ENCODE measurements around the gene ARHGAP15. TPM values are rescaled to one million over a fixed set of nuclear protein-coding genes. Genes with fewer than 3 reads are reported as not detected.

Gene ARHGAP15
- total RNA-seq, 1 experiment from 2014 or later, result not detected

DNA sequence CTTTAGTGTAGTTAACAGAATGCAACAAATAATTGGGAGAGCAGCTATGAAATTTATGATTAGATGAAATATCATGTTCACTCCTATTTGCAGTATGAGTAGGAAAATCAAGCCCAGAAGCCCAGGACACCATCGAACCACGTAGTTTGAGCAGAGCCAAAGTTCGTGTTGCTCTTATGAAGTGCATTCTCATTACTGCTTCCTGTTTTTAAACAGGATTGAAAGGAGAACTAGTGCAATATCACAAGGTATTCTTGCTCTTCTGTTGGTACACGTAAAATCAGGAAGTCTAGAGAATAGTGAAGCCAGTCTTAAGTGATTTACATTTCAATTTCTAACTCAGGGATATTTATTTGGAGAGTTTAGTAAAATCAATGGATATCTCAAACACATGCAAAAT, 21.1 kb downstream of the ARHGAP15 start:
- Histone ChIP-seq H3K36me3 (no peaks in the 10 kb centered on the region), H3K4me3 (no peak overlapping the region), H3K27ac (no peak overlapping the region), H3K9me3 (replicated peaks) (no peaks in the 10 kb centered on the region), H3K27me3 (replicated peaks) (no peaks in the 10 kb centered on the region; the same call in 1 of the 2 replicates), H3K4me1 (replicated peaks) (no peaks in the 10 kb centered on the region)
- DNase-seq (ENCODE audit: low read depth in 1 of 2, low spot score in 2 of 2), result no peak

DNA sequence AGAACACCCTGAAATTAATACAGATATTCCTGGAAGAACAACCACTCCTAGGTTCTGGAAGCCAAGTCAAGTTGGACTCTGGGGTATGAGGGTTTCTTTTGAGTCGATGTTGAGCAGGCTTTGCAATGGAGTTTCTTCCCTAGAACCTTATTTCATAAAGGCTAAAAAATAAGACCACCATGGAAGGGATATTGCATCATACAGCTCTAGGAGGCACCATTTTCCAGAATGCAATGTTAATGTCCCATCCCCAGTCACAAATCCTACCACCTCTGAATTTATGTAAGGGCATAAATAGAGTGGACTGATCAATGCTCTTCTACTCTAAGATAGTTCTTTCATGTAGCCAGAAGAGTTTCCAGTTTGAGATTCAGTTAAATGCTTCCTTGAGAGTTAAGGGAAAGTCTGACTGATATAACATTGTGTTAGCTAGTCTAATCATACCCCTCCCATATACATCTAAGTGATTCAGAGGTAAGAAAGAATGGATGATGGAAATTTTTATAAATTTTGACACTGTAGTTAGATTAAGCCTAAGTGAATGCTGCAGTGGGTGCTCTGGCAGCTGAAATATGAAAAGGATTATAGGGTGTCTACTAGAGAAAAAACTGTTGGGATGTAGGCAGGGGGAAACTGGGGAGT, 22.0 kb downstream of the ARHGAP15 start:
- no peak overlapping the region for H3K4me3 ChIP-seq
- no peaks in the 10 kb centered on the region for H3K4me1 ChIP-seq (replicated peaks)
- H3K27ac ChIP-seq, result no peak overlapping the region
- DNase-seq (ENCODE audit: low read depth in 1 of 2, low spot score in 2 of 2), result no peak
- no peaks in the 10 kb centered on the region for H3K9me3 ChIP-seq (replicated peaks)
- no peaks in the 10 kb centered on the region; the same call in 1 of the 2 replicates for H3K27me3 ChIP-seq (replicated peaks)
- H3K36me3 ChIP-seq, result no peaks in the 10 kb centered on the region

DNA sequence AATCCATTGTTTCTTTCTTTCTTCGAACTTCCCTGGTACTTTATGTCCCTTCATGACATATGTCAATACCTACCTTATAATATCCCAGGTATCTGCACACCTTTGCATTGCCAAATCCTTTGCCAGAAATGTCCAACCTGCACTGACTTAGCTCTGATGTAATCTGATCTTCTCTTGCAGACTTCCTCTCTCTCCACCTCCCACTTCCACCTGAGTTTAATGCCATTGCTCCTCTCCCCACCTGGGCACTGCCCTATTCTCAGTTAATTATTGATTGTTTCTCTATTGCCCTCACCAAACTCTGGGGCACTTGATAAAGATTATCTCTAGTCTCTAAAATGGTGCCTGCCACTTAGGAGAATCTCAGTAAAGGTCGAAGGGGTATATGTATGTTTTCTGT, 23.0 kb downstream of the ARHGAP15 start:
- Histone ChIP-seq H3K27me3 (replicated peaks) (no peaks in the 10 kb centered on the region; the same call in 1 of the 2 replicates), H3K27ac (no peak overlapping the region), H3K36me3 (no peaks in the 10 kb centered on the region), H3K4me1 (replicated peaks) (no peaks in the 10 kb centered on the region), H3K4me3 (no peak overlapping the region), H3K9me3 (replicated peaks) (no peaks in the 10 kb centered on the region)
- DNase-seq (ENCODE audit: low read depth in 1 of 2, low spot score in 2 of 2), result no peak

DNA sequence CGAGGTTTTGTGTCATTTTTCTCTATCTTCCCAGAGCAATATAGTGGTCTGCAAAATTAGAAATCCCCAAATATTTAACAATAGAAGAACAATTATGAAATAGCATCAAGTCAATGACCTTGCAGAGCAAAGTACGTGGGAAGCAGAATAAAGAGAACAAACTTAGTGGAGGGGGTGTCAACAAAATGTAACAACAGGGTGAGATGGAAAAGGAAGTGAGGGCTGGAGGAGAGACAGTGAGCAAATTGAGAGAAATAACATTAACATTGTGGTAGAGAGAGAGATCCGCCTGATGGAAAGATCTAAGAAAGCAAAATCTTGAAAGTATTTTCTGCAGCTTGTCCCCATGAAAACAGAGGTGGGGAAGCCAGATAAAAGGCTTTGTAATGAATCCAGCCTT, 23.4 kb downstream of the ARHGAP15 start:
- no peaks in the 10 kb centered on the region for H3K27me3 ChIP-seq (replicated peaks)
- no peak overlapping the region for H3K4me3 ChIP-seq
- H3K4me1 ChIP-seq (replicated peaks), result no peaks in the 10 kb centered on the region
- no peaks in the 10 kb centered on the region for H3K9me3 ChIP-seq (replicated peaks)
- no peaks in the 10 kb centered on the region for H3K36me3 ChIP-seq
- no peak for DNase-seq (ENCODE audit: low read depth in 1 of 2, low spot score in 2 of 2)
- no peak overlapping the region for H3K27ac ChIP-seq

DNA sequence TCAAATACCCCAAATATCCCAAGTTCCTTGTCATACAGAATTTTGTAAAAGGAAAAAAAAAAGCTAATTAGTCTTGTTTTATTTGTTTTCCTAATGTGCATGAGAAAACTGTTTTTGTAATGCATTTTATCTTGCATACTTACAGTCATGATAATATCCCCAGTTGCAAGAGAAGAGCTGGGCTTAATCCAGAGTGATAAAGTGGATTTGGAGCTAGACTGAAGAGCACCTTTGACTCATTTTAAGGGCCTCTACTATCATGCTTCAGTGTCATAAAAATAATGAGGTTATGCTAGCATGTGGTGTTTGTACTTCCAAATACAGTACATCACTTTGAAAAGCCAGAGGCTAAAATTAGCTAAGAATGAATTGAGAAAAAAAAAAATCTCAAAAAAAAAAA, 26.4 kb downstream of the ARHGAP15 start:
- Histone ChIP-seq H3K4me1 (replicated peaks) (no peaks in the 10 kb centered on the region), H3K4me3 (no peak overlapping the region), H3K9me3 (replicated peaks) (no peaks in the 10 kb centered on the region), H3K27me3 (replicated peaks) (peaks cover 7% of the 10 kb centered on the region; the same call in 1 of the 2 replicates), H3K27ac (no peak overlapping the region), H3K36me3 (no peaks in the 10 kb centered on the region)
- no peak for DNase-seq (ENCODE audit: low read depth in 1 of 2, low spot score in 2 of 2)

DNA sequence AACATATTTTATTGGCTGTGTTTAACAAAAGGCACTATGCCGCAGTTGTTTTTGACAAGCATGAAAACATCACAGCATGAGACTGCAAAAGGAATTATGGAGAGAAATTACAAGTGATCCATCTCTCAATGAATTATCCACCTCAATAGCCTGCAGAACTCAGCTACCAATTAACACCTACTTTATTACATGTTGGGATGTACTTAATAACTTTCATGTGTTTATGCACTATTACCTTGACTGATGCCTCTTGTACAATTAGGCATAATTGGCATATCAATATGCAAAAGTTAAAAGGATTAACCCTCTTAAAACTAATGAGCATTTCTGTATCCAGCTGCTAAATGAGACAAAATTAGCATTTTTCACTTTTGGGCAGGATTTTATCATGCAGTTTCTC, 27.8 kb downstream of the ARHGAP15 start:
- H3K27ac ChIP-seq, result no peak overlapping the region
- peaks cover 8% of the 10 kb centered on the region; the same call in 1 of the 2 replicates for H3K27me3 ChIP-seq (replicated peaks)
- no peaks in the 10 kb centered on the region for H3K9me3 ChIP-seq (replicated peaks)
- H3K4me3 ChIP-seq, result no peak overlapping the region
- no peaks in the 10 kb centered on the region for H3K4me1 ChIP-seq (replicated peaks)
- no peaks in the 10 kb centered on the region for H3K36me3 ChIP-seq
- DNase-seq (ENCODE audit: low read depth in 1 of 2, low spot score in 2 of 2), result no peak

DNA sequence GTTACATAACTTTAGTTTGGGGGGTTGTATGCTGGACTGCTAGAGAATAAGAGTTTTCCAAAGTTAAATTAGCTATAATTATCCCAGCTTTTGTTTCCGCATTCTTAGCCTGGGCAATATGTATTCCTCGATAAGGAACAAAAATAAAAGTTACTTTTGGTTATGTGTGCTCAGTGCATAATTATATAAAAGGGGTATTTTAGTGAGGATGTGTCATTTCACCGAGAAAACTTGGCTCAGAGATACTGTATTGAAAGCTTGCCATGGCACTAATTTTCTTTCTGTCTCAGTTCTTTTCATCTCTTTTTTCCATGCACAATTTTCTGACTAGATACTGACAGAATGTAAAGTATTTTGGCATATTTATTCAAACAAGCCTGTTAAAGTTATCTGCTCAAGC, 28.2 kb downstream of the ARHGAP15 start:
- no peaks in the 10 kb centered on the region for H3K36me3 ChIP-seq
- H3K4me1 ChIP-seq (replicated peaks), result no peaks in the 10 kb centered on the region
- no peak overlapping the region for H3K27ac ChIP-seq
- H3K27me3 ChIP-seq (replicated peaks), result peaks cover 8% of the 10 kb centered on the region; the same call in 1 of the 2 replicates
- no peak for DNase-seq (ENCODE audit: low read depth in 1 of 2, low spot score in 2 of 2)
- H3K4me3 ChIP-seq, result no peak overlapping the region
- no peaks in the 10 kb centered on the region for H3K9me3 ChIP-seq (replicated peaks)

DNA sequence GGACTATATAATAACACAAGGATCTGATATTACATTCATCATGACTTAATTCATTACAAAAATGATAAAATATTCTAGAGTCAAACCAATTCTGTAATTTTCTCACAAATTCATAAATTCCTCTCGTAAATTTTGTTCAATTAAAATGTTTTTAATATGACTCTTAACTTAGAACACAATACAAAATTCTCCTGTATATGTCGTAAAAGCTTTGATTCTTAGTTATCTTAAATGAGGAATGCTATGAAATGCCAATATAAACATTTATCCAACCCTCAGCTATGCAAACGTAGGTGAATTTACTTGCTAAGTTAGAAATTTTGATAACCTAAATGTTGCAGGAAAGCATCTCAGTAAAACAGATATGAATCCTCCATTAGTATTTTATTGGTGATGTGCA, 28.9 kb downstream of the ARHGAP15 start:
- Histone ChIP-seq H3K36me3 (no peaks in the 10 kb centered on the region), H3K27me3 (replicated peaks) (peaks cover 8% of the 10 kb centered on the region; the same call in 1 of the 2 replicates), H3K27ac (no peak overlapping the region), H3K4me1 (replicated peaks) (no peaks in the 10 kb centered on the region), H3K9me3 (replicated peaks) (no peaks in the 10 kb centered on the region), H3K4me3 (no peak overlapping the region)
- DNase-seq (ENCODE audit: low read depth in 1 of 2, low spot score in 2 of 2), result no peak

DNA sequence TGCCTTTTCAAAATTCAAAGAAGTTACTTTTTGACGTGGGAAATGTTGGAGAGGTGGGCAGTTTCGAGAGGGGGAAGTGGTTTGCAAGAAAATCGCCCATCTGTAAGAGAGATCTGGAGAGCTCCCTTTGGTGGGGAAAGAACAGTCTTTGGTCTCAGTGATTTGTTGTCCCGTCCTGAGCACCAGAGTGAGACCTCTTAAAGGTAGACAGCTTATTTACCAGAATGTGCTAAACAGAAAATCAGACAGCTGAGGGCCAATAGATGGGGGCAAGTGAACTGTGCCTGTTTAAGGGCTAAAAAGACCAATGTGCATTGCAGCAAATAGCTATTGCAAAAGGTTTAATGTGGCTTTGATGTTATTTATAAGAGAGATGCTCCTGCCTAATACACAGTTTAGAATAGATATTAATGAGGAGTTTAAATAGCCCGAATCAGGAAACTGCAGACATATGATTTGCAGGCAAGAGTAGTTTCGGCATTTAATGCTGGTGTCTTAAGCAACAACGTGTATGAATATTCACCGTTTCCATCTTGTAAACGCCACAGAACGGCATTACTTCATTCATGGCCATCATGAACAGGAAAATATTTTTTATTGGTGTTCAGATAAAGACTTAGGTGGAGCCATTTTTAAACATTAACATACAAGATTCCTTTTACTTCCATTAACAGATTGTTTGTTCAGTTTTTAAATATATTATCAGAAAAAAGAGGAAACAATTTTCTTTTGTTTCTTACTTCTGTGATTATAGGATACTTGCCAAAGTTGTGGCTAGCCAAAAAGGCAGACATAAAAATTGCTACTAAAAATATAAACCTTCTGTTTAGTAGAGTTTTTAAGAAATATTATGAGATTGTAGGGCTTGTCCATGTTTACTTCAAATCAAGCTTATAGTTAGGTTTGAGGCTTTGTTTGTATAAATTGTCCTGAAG, 29.6 kb downstream of the ARHGAP15 start:
- no peak for DNase-seq (ENCODE audit: low read depth in 1 of 2, low spot score in 2 of 2)
- peaks cover 8% of the 10 kb centered on the region; the same call in 1 of the 2 replicates for H3K27me3 ChIP-seq (replicated peaks)

DNA sequence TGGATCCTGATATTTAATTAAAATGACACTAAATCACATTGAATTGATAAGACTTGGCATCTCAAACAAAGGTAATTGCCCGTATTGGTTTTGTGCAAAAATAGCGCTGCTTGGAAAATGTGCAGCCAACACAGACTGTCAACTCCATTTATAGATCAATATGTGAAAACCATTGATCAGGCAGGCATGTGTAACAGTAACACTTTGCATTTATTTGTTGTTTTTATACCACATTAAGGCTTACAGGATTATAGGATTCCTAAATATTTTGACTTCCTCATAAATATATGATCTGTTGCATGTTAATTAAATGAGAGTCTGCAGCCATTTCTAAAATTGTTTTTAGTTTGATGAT, 30.2 kb downstream of the ARHGAP15 start:
- DNase-seq (ENCODE audit: low read depth in 1 of 2, low spot score in 2 of 2), result no peak
- no peak overlapping the region for H3K4me3 ChIP-seq
- no peak overlapping the region for H3K27ac ChIP-seq
- H3K36me3 ChIP-seq, result no peaks in the 10 kb centered on the region
- H3K27me3 ChIP-seq (replicated peaks), result peaks cover 8% of the 10 kb centered on the region; the same call in 1 of the 2 replicates
- H3K4me1 ChIP-seq (replicated peaks), result no peaks in the 10 kb centered on the region
- no peaks in the 10 kb centered on the region for H3K9me3 ChIP-seq (replicated peaks)

More for the DNA sequence above, 29.6 kb downstream of the ARHGAP15 start:
- Histone ChIP-seq H3K9me3 (replicated peaks) (no peaks in the 10 kb centered on the region), H3K4me1 (replicated peaks) (no peaks in the 10 kb centered on the region), H3K27ac (no peak overlapping the region), H3K36me3 (no peaks in the 10 kb centered on the region), H3K4me3 (no peak overlapping the region)

DNA sequence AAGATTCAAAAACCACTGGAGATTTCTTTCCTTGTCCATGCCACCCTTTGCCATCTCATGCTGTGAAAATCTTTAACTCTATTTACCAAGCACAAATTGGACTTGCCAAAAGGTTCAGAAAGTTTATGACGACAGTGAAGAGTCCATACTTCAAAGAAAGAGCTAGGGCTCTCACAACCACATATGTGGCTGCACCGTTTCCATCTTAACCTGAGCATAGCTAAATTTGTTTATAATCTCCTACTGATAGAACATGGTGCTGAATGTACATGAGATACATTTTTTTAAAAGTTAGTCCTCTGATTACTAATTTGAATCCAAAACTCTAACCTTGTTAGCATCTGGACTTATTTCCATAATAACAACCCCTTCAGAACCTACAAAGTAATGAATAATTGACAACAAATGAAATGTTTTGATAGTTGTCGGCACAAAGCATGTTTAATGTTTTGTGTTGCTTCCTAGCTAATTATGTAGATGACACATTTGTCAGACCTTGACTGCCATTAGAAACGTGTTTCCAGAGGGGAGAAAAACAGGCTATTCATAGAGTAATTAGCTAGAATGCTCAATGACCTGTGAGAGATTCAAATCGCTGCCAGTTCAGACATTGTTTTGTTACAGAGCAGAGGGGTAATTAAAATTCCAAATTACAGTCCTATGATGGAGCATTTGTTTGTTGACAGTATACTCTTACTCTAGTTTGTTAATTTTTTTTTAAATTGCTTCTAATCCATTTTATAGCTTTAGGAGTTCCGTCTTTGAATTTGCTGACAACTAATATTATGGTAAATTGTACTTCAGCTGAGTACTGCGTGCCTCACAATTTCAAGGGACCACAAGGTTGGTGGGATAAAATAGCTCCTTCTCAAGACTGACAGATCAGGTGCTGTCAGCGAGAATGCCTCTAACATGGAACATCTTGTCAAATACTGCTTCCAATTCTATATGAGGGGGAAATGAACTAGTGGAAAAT, 31.8 kb downstream of the ARHGAP15 start:
- no peaks in the 10 kb centered on the region for H3K36me3 ChIP-seq
- H3K4me1 ChIP-seq (replicated peaks), result no peaks in the 10 kb centered on the region
- H3K9me3 ChIP-seq (replicated peaks), result no peaks in the 10 kb centered on the region
- peaks cover 8% of the 10 kb centered on the region; the same call in 1 of the 2 replicates for H3K27me3 ChIP-seq (replicated peaks)
- H3K27ac ChIP-seq, result no peak overlapping the region
- H3K4me3 ChIP-seq, result no peak overlapping the region
- DNase-seq (ENCODE audit: low read depth in 1 of 2, low spot score in 2 of 2), result no peak

DNA sequence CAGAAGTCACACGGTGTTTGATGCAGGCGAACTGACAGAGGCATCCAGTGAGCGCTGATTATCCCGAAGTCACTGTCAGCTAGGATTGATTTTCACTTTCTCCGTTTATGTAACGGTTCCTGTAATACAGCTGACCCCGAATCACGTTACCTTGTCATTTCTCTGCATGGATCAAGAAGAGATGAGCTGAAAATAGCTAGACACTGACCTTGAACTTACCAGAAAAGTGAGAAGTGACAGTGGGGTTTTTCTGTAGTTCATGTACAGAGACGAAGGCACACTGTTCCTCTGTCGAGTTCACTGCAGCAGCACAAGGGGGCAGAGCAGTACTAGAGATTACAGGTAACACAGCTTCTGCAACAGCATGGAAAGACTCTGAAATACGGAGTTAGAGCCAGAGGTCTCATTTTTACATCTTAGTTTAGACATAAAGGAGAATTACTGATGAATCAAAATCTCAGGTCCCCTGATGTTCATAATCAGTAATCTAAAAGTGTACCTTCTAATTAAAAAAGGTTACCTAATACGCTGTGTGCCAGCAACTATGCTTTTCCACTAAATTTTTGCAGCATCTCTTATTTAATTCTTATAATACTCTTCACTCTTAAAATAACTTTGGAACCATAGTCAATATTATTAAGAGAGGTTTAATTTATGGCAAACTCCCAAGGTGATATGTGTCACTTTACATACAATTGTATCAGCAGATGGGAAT, 33.1 kb downstream of the ARHGAP15 start:
- no peak overlapping the region for H3K27ac ChIP-seq
- H3K27me3 ChIP-seq (replicated peaks), result peaks cover 8% of the 10 kb centered on the region; the same call in 1 of the 2 replicates
- DNase-seq (ENCODE audit: low read depth in 1 of 2, low spot score in 2 of 2), result no peak
- H3K9me3 ChIP-seq (replicated peaks), result no peaks in the 10 kb centered on the region
- H3K4me3 ChIP-seq, result no peak overlapping the region
- H3K4me1 ChIP-seq (replicated peaks), result no peaks in the 10 kb centered on the region
- H3K36me3 ChIP-seq, result no peaks in the 10 kb centered on the region

DNA sequence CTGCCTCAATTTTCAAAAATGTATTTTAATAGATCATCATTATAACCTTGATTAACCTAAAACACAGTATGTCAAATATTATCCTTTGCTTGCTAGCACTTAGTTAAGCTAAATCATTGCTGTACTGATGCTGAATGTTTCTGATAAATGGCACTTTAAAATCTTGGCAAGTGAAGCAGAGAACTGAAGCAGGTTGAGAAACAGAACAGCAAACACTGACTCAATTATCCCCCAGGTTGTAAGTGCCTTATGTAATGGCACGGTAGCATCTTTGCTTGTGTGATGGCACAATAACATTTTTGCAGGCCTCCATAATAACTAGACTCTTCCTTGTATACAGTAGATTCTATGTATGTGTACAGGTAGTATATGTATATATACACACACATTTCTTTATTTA, 33.8 kb downstream of the ARHGAP15 start:
- Histone ChIP-seq H3K4me3 (no peak overlapping the region), H3K36me3 (no peaks in the 10 kb centered on the region), H3K27me3 (replicated peaks) (peaks cover 8% of the 10 kb centered on the region; the same call in 1 of the 2 replicates), H3K27ac (no peak overlapping the region), H3K4me1 (replicated peaks) (no peaks in the 10 kb centered on the region), H3K9me3 (replicated peaks) (no peaks in the 10 kb centered on the region)
- no peak for DNase-seq (ENCODE audit: low read depth in 1 of 2, low spot score in 2 of 2)
